Stimulated activated CD8-positive, alpha-beta memory T cell treated with anti-CD3 and anti-CD28 coated beads, Interleukin-7, amount 100 ng/mL, for 48 hours (primary cell): ENCODE measurements around the gene NOTCH2NLA.
"Not testable (repeated sequence)": the region's sequence is repeated elsewhere in the genome, so short reads cannot be mapped to it uniquely, and the experiment has no call there.

ENCODE experiments used
- DNase-seq, 2 donors: peaks; one replicate each; pipeline ENCODE4 v3.0.0-alpha.2; 2020; ENCODE audit warnings: low read depth in 1 of 2; ENCODE audit errors: extremely low read depth in 1 of 2

Gene NOTCH2NLA

DNA sequence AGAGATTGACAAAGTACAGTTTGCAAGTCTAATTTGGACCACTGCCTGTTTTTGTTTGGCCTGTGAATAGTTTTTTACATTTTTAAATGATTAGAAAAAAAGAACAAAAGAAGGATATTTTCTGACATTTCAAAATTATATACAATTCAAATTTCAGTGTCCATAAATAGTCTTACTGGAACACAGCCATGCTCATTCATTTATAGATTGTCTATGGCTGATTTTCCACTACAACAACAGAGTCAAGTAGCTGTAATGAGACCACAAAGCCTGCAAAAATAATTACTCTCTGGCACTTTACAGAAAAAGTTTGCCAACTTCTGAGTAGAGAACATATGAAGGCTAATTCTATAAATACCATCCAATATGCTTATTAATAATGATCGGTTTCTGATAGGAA is 61.1 kb downstream of the NOTCH2NLA start:
- not testable (repeated sequence) for DNase-seq

DNA sequence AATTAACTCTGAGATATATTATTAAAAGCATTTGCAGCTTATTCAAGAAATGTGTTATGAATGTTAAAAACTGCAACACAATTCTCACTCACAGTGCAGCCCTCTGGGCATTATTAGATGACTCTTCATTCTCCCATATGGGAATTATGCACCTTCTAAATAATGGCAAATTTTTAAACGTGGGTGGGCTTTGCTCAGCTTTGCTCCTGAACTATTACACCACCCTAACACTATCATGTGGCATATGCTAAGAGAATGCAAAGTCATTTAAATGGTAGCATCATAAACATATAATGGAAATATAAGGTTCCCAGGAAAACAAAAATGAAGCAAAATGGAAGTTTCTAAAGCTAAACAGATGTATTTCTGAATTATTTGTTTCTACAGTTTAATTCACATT is 61.5 kb downstream of the NOTCH2NLA start:
- not testable (repeated sequence) for DNase-seq

DNA sequence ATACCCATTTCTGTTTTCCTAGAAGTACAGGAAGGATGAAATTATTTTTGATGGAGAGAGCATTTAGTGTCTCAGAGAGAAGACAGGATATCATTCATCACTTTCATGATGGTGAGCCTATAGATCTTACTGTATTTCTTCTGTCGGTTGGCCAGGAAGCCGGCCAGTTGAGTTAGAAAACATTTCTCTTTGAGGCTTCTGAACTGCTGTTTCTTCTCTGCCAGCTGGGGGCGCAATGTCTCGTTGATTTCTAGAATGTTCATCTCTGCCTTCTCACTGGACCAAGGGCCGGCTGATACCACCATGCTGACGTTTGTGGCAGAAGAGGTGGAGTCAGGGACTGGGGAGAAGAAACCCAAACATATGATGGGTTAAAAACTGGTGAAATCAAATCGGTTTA is 84.4 kb downstream of the NOTCH2NLA start, which contains the start of gene NBPF10:
NBPF10 (minus strand) TSS at position 340 of the 400 bp plus-strand sequence; CDS start at position 305, 35 bp downstream.
- DNase-seq: not testable (repeated sequence)
